Measurements from ENCODE around the gene S100A2.

Gene S100A2

DNA sequence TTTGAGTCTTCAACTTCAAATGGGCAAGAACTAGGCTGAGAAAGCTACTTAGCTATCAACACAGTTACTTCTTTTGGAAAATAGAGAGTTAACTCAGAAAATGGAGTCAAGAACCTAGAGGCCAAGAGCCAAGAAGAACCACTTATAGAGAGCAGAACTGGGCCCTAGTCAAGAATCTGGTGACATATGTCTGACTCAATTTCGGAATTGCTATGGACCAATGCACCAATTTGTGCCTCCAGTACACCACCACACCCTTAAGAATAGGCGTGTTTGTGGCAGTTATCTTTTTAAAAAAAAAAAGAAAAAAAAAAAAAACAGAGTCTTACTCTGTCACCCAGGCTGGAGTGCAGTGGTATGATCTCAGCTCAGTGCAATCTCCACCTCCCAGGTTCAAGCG lies 7.8 kb downstream of the S100A2 start:
- no peak overlapping the region for H3K9ac ChIP-seq (ENCODE audit: low read length)
- no peak for DNase-seq
- peaks cover 12% of the 10 kb centered on the region for H3K79me1 ChIP-seq (ENCODE audit: low read length)
- H4K12ac ChIP-seq (ENCODE audit: low read depth, low read length): no peak overlapping the region
- H3K27ac ChIP-seq (ENCODE audit: low read depth, low read length): no peak overlapping the region
- H2AFZ ChIP-seq (ENCODE audit: insufficient read depth, low read length, poor library complexity): no peak overlapping the region
- H3K18ac ChIP-seq (ENCODE audit: low read length): no peak overlapping the region
- no peaks in the 10 kb centered on the region for H3K36me3 ChIP-seq (ENCODE audit: control insufficient read depth in 1 of 2, insufficient read depth in 2 of 2, low read length in 2 of 2)
- no peaks in the 10 kb centered on the region for H3K9me3 ChIP-seq (ENCODE audit: insufficient read depth, low read depth, low read length)
- H3K4ac ChIP-seq (ENCODE audit: low read depth, low read length): no peak overlapping the region
- H3K4me1 ChIP-seq (ENCODE audit: control insufficient read depth in 1 of 2, insufficient read depth in 2 of 2, low read length in 2 of 2): peaks cover 17 to 22% of the 10 kb centered on the region in 2 experiments
- no peaks in the 10 kb centered on the region for H3K27me3 ChIP-seq (ENCODE audit: insufficient read depth, low read length)
- H3K79me2 ChIP-seq (ENCODE audit: control insufficient read depth, insufficient read depth, low read length, poor library complexity): no peaks in the 10 kb centered on the region
- H3K23ac ChIP-seq (ENCODE audit: low read length): no peak overlapping the region
- H2BK120ac ChIP-seq (ENCODE audit: insufficient read depth, low read length, poor library complexity): no peak overlapping the region
- peak overlapping the region; percentile 57 for H4K91ac ChIP-seq (ENCODE audit: low read depth, low read length)
- H4K8ac ChIP-seq (ENCODE audit: low read depth, low read length): no peak overlapping the region
- WGBS (ENCODE audit: extremely low coverage, insufficient coverage, insufficient read length): no CpG with 5 or more reads among the region's 3 CpGs
- peak overlapping the region; percentile 55 for H2BK12ac ChIP-seq (ENCODE audit: low read length)
- no peak overlapping the region for H3K4me3 ChIP-seq (ENCODE audit: low read depth, low read length)
- no peak overlapping the region for H3K4me2 ChIP-seq (ENCODE audit: low read length)
- no peak overlapping the region for H3K14ac ChIP-seq (ENCODE audit: low read length)
- no peak overlapping the region for H2BK5ac ChIP-seq (ENCODE audit: low read depth, low read length, poor library complexity)
- H2AK5ac ChIP-seq (ENCODE audit: low read length): no peak overlapping the region

DNA sequence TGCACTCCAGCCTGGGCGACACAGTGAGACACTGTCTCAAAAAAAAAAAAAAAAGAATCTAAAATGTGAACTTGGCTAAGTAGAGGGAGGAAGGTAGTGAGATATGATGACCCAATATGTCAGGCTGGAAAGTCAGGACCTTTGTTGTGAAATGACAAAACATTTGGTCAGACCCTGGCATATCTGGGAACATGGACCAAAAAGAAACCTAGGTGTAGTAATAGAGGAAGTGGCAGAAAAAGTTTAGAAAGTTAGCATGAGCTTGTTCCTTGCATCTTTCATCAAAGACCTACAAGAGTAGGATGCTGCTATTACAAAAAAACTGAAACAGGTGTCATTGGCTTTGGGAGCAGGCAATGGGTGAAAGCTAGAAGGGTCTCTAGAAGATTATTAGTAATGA lies 9.3 kb downstream of the S100A2 start:
- Histone ChIP-seq H4K8ac (ENCODE audit: low read depth, low read length) (no peak overlapping the region), H3K27ac (ENCODE audit: low read depth, low read length) (no peak overlapping the region), H4K91ac (ENCODE audit: low read depth, low read length) (no peak overlapping the region), H3K14ac (ENCODE audit: low read length) (no peak overlapping the region), H3K4me2 (ENCODE audit: low read length) (no peak overlapping the region), H3K4ac (ENCODE audit: low read depth, low read length) (no peak overlapping the region), H3K9ac (ENCODE audit: low read length) (no peak overlapping the region), H2AK5ac (ENCODE audit: low read length) (no peak overlapping the region), H3K9me3 (ENCODE audit: insufficient read depth, low read depth, low read length) (no peaks in the 10 kb centered on the region), H4K12ac (ENCODE audit: low read depth, low read length) (no peak overlapping the region), H3K79me1 (ENCODE audit: low read length) (peaks cover 12% of the 10 kb centered on the region), H3K23ac (ENCODE audit: low read length) (no peak overlapping the region), H2BK12ac (ENCODE audit: low read length) (no peak overlapping the region), H2BK120ac (ENCODE audit: insufficient read depth, low read length, poor library complexity) (no peak overlapping the region), H2BK5ac (ENCODE audit: low read depth, low read length, poor library complexity) (no peak overlapping the region), H3K79me2 (ENCODE audit: control insufficient read depth, insufficient read depth, low read length, poor library complexity) (no peaks in the 10 kb centered on the region), H3K4me1 (ENCODE audit: control insufficient read depth in 1 of 2, insufficient read depth in 2 of 2, low read length in 2 of 2) (peaks cover 16 to 19% of the 10 kb centered on the region in 2 experiments), H3K4me3 (ENCODE audit: low read depth, low read length) (no peak overlapping the region), H3K36me3 (ENCODE audit: control insufficient read depth in 1 of 2, insufficient read depth in 2 of 2, low read length in 2 of 2) (no peaks in the 10 kb centered on the region), H3K27me3 (ENCODE audit: insufficient read depth, low read length) (no peaks in the 10 kb centered on the region), H3K18ac (ENCODE audit: low read length) (no peak overlapping the region), H2AFZ (ENCODE audit: insufficient read depth, low read length, poor library complexity) (no peak overlapping the region)
- no peak for DNase-seq
- WGBS (ENCODE audit: extremely low coverage, insufficient coverage, insufficient read length): no CpG with 5 or more reads among the region's 1 CpG

DNA sequence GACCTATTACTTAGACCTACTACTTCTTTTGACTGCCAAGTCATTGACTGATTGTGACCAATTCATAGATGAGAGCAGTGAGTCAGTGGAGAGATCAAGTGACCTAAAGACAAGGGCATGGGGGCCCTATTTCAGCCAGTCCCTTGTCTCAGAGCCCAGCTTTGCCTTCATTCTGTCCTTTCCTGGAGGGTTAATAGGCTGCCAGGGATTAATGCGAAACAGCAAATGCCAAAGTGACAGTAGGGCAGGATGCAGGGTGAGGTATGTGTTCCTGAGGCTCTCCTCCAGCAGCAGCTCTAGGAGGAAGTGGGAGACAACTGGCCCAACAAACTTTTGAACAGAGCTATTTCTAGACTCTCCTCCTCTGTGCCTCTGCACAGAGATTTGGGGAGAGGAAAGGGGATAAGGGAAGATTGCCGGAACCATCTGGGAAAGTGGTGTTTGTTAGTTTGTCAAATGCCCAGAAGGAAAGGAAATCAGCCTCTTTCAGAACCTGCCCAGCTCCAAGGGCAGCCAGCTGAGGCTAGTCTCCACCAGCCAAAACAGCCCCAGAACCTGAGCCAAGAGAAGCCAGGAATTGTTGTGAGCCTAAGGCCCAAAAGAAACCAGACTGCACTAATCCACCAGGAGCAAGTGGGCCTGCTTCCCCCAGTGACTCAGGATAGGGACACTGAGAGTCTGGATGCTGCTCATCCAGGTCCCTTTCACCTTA lies 11.7 kb downstream of the S100A2 start:
- Histone ChIP-seq H4K91ac (ENCODE audit: low read depth, low read length) (peak overlapping the region; percentile 84), H2AFZ (ENCODE audit: insufficient read depth, low read length, poor library complexity) (peak overlapping the region; percentile 5), H3K4me3 (ENCODE audit: low read depth, low read length) (no peak overlapping the region), H3K14ac (ENCODE audit: low read length) (peak overlapping the region; percentile 59), H3K36me3 (ENCODE audit: control insufficient read depth in 1 of 2, insufficient read depth in 2 of 2, low read length in 2 of 2) (no peaks in the 10 kb centered on the region), H2BK120ac (ENCODE audit: insufficient read depth, low read length, poor library complexity) (peak overlapping the region; percentile 23), H3K4me1 (ENCODE audit: control insufficient read depth in 1 of 2, insufficient read depth in 2 of 2, low read length in 2 of 2) (peaks cover 34 to 37% of the 10 kb centered on the region in 2 experiments), H3K4ac (ENCODE audit: low read depth, low read length) (no peak overlapping the region), H3K79me2 (ENCODE audit: control insufficient read depth, insufficient read depth, low read length, poor library complexity) (peaks cover 9% of the 10 kb centered on the region), H2BK5ac (ENCODE audit: low read depth, low read length, poor library complexity) (peak overlapping the region; percentile 11), H3K79me1 (ENCODE audit: low read length) (peaks cover 34% of the 10 kb centered on the region), H4K12ac (ENCODE audit: low read depth, low read length) (no peak overlapping the region), H3K27ac (ENCODE audit: low read depth, low read length) (peak overlapping the region; percentile 70), H3K27me3 (ENCODE audit: insufficient read depth, low read length) (no peaks in the 10 kb centered on the region), H3K9me3 (ENCODE audit: insufficient read depth, low read depth, low read length) (no peaks in the 10 kb centered on the region), H4K8ac (ENCODE audit: low read depth, low read length) (peak overlapping the region; percentile 56), H3K23ac (ENCODE audit: low read length) (no peak overlapping the region), H3K9ac (ENCODE audit: low read length) (no peak overlapping the region), H3K18ac (ENCODE audit: low read length) (peak overlapping the region; percentile 55), H2BK12ac (ENCODE audit: low read length) (peak overlapping the region; percentile 55), H3K4me2 (ENCODE audit: low read length) (no peak overlapping the region), H2AK5ac (ENCODE audit: low read length) (no peak overlapping the region)
- WGBS (ENCODE audit: extremely low coverage, insufficient coverage, insufficient read length): no CpG with 5 or more reads among the region's 2 CpGs
- DNase-seq: no peak

DNA sequence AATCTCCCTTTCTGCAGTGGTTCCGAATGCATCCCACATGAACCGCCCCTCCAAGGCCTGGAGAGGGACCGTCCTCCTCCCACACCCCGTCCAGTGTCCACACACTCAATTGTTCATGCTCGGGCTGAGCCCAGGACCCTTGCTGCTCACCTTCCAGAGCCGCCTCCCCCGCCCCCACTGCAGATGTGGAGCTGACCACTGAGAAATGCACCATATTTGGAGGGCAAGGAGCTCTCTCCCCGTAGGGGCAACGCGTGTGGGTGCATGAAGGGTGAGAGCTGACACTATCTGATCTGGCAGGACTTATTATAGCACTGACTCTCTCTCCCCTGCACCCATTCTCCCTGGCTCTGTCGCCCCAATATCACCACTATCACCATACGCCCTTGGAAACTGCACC lies 12.5 kb downstream of the S100A2 start:
- Histone ChIP-seq H2BK120ac (ENCODE audit: insufficient read depth, low read length, poor library complexity) (peak overlapping the region; percentile 23), H3K4me1 (ENCODE audit: control insufficient read depth in 1 of 2, insufficient read depth in 2 of 2, low read length in 2 of 2) (peaks cover 41 to 45% of the 10 kb centered on the region in 2 experiments), H3K27ac (ENCODE audit: low read depth, low read length) (no peak overlapping the region), H3K27me3 (ENCODE audit: insufficient read depth, low read length) (no peaks in the 10 kb centered on the region), H2AFZ (ENCODE audit: insufficient read depth, low read length, poor library complexity) (no peak overlapping the region), H3K9ac (ENCODE audit: low read length) (no peak overlapping the region), H4K12ac (ENCODE audit: low read depth, low read length) (no peak overlapping the region), H3K4me3 (ENCODE audit: low read depth, low read length) (peak overlapping the region; percentile 1), H3K23ac (ENCODE audit: low read length) (no peak overlapping the region), H4K91ac (ENCODE audit: low read depth, low read length) (peak overlapping the region; percentile 84), H3K4ac (ENCODE audit: low read depth, low read length) (no peak overlapping the region), H4K8ac (ENCODE audit: low read depth, low read length) (no peak overlapping the region), H2BK12ac (ENCODE audit: low read length) (peak overlapping the region; percentile 55), H3K14ac (ENCODE audit: low read length) (peak overlapping the region; percentile 21), H3K79me2 (ENCODE audit: control insufficient read depth, insufficient read depth, low read length, poor library complexity) (peaks cover 14% of the 10 kb centered on the region), H2BK5ac (ENCODE audit: low read depth, low read length, poor library complexity) (no peak overlapping the region), H2AK5ac (ENCODE audit: low read length) (peak overlapping the region; percentile 31), H3K4me2 (ENCODE audit: low read length) (no peak overlapping the region), H3K9me3 (ENCODE audit: insufficient read depth, low read depth, low read length) (no peaks in the 10 kb centered on the region), H3K79me1 (ENCODE audit: low read length) (peaks cover 42% of the 10 kb centered on the region), H3K18ac (ENCODE audit: low read length) (no peak overlapping the region), H3K36me3 (ENCODE audit: control insufficient read depth in 1 of 2, insufficient read depth in 2 of 2, low read length in 2 of 2) (no peaks in the 10 kb centered on the region)
- WGBS (ENCODE audit: extremely low coverage, insufficient coverage, insufficient read length): no CpG with 5 or more reads among the region's 12 CpGs
- no peak for DNase-seq
